Trophoblast cell (in vitro differentiated cells and primary cell): ENCODE results near the gene PLA2G2D.

ENCODE experiments used
- DNase-seq, 2 donors: peaks; one replicate each; pipeline ENCODE4 v3.0.0-alpha.2; 2016
- H2AFZ ChIP-seq: 2 replicates; pipeline ENCODE4 v1.6.1; 2013; ENCODE audit warnings: low read length, moderate library complexity, mild to moderate bottlenecking; ENCODE audit not compliant: insufficient read depth, poor library complexity
- H2AK5ac ChIP-seq: 2 replicates; pipeline ENCODE4 v1.6.1; 2013; ENCODE audit warnings: mild to moderate bottlenecking, low read length
- H2BK120ac ChIP-seq: 2 replicates; pipeline ENCODE4 v1.6.1; 2013; ENCODE audit warnings: low read length, mild to moderate bottlenecking, moderate library complexity; ENCODE audit not compliant: insufficient read depth, poor library complexity
- H2BK12ac ChIP-seq: 2 replicates; pipeline ENCODE4 v1.6.1; 2013; ENCODE audit warnings: mild to moderate bottlenecking, low read length, moderate library complexity
- H2BK5ac ChIP-seq: 2 replicates; pipeline ENCODE4 v1.6.1; 2013; ENCODE audit warnings: low read length, low read depth, moderate library complexity, mild to moderate bottlenecking; ENCODE audit not compliant: poor library complexity
- H3K14ac ChIP-seq: 2 replicates; pipeline ENCODE4 v1.6.1; 2013; ENCODE audit warnings: mild to moderate bottlenecking, low read length
- H3K18ac ChIP-seq: 2 replicates; pipeline ENCODE4 v1.6.1; 2013; ENCODE audit warnings: mild to moderate bottlenecking, low read length
- H3K23ac ChIP-seq: 2 replicates; pipeline ENCODE4 v1.6.1; 2013; ENCODE audit warnings: low read length
- H3K27ac ChIP-seq: 2 replicates; pipeline ENCODE4 v1.5.1; 2013; ENCODE audit warnings: low read depth, mild to moderate bottlenecking, inconsistent platforms, low read length, moderate library complexity
- H3K27me3 ChIP-seq: 2 replicates; pipeline ENCODE4 v1.6.1; 2013; ENCODE audit warnings: inconsistent platforms, mild to moderate bottlenecking, low read length, moderate library complexity; ENCODE audit not compliant: insufficient read depth
- H3K36me3 ChIP-seq, 2 experiments: 1 replicate in 1 of 2; 2 replicates in 1 of 2; pipeline ENCODE4 v1.6.1; 2013; ENCODE audit warnings: low read length in 2 of 2, mild to moderate bottlenecking in 2 of 2, moderate library complexity in 1 of 2; ENCODE audit not compliant: insufficient read depth in 2 of 2, control insufficient read depth in 1 of 2
- H3K4ac ChIP-seq: 2 replicates; pipeline ENCODE4 v1.6.1; 2013; ENCODE audit warnings: low read depth, mild to moderate bottlenecking, low read length, moderate library complexity
- H3K4me1 ChIP-seq, 2 experiments: 1 replicate in 1 of 2; 2 replicates in 1 of 2; pipeline ENCODE4 v1.6.1; 2013; ENCODE audit warnings: low read length in 2 of 2, mild to moderate bottlenecking in 2 of 2, moderate library complexity in 1 of 2; ENCODE audit not compliant: insufficient read depth in 2 of 2, control insufficient read depth in 1 of 2
- H3K4me2 ChIP-seq: 2 replicates; pipeline ENCODE4 v1.6.1; 2013; ENCODE audit warnings: inconsistent platforms, mild to moderate bottlenecking, low read length, moderate library complexity
- H3K4me3 ChIP-seq: 2 replicates; pipeline ENCODE4 v1.5.1; 2013; ENCODE audit warnings: mild to moderate bottlenecking, low read depth, low read length, inconsistent platforms
- H3K79me1 ChIP-seq: one replicate; pipeline ENCODE4 v1.6.1; 2013; ENCODE audit warnings: low read length
- H3K79me2 ChIP-seq: 2 replicates; pipeline ENCODE4 v1.6.1; 2013; ENCODE audit warnings: low read length, mild to moderate bottlenecking; ENCODE audit not compliant: control insufficient read depth, insufficient read depth, poor library complexity
- H3K9ac ChIP-seq: 2 replicates; pipeline ENCODE4 v1.6.1; 2013; ENCODE audit warnings: mild to moderate bottlenecking, low read length
- H3K9me3 ChIP-seq: 2 replicates; pipeline ENCODE4 v1.6.1; 2013; ENCODE audit warnings: low read depth, mild to moderate bottlenecking, control low read depth, inconsistent platforms, low read length; ENCODE audit not compliant: insufficient read depth
- H4K12ac ChIP-seq: 2 replicates; pipeline ENCODE4 v1.6.1; 2013; ENCODE audit warnings: low read depth, mild to moderate bottlenecking, low read length, moderate library complexity
- H4K8ac ChIP-seq: 2 replicates; pipeline ENCODE4 v1.6.1; 2013; ENCODE audit warnings: low read depth, mild to moderate bottlenecking, low read length, moderate library complexity
- H4K91ac ChIP-seq: one replicate; pipeline ENCODE4 v1.6.1; 2013; ENCODE audit warnings: low read depth, mild to moderate bottlenecking, low read length, moderate library complexity
- WGBS: extraction: QIAGEN DNeasy Blood & Tissue Kit; methylation state at CpG from one replicate; pipeline ENCODE4 v1.1.7; 2013; ENCODE audit warnings: missing lambda C conversion rate; ENCODE audit not compliant: insufficient read length, insufficient coverage; ENCODE audit errors: extremely low coverage; 5-methylcytosine and 5-hydroxymethylcytosine counted together

PLA2G2D gene

DNA sequence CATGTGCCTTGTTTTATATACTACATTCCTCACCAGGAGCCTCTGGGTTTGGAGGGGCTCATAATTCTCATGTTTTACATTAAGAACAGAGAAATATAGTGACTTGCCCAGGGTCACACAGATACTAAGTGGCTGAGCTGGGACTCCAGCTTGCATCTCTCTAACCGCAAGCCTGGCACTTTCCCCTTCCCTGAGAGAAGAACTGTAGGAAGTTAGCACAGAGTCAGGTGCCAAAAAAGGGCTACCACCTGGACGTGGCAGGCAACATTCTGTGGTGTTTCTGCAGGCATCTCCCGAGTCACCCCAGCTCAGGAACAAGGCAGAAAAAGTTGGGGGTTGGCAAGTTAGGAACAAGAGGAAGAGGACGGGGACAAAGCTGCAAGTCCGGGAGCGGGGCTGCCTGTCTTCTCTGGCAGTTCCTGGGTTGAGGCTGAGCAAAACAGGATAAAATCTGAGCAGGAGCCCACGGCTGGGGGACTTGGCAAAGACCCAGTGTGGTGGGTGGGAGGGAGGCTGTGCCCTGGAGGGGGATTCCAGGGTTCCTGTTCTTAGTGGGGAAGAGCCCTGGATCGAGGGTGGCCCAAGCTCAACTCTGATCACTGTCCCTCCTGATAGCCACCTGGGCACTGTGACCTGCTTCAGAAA is 39.6 kb downstream of the PLA2G2D start:
- DNase-seq: no peak
- H3K23ac ChIP-seq: no peak overlapping the region
- no CpG with 5 or more reads among the region's 8 CpGs for WGBS
- no peak overlapping the region for H2BK5ac ChIP-seq
- H3K4me3 ChIP-seq: no peak overlapping the region
- no peak overlapping the region for H3K18ac ChIP-seq
- H4K12ac ChIP-seq: no peak overlapping the region
- peaks cover 2% of the 10 kb centered on the region for H3K9me3 ChIP-seq
- no peak overlapping the region for H3K27ac ChIP-seq
- H3K79me1 ChIP-seq: no peaks in the 10 kb centered on the region
- H3K9ac ChIP-seq: no peak overlapping the region
- H3K4me2 ChIP-seq: no peak overlapping the region
- no peaks in the 10 kb centered on the region for H3K27me3 ChIP-seq
- H3K36me3 ChIP-seq: no peaks in the 10 kb centered on the region
- no peak overlapping the region for H2AK5ac ChIP-seq
- H2BK120ac ChIP-seq: no peak overlapping the region
- no peak overlapping the region for H2AFZ ChIP-seq
- H2BK12ac ChIP-seq: no peak overlapping the region
- no peak overlapping the region for H4K91ac ChIP-seq
- no peak overlapping the region for H3K14ac ChIP-seq
- H4K8ac ChIP-seq: no peak overlapping the region
- H3K4me1 ChIP-seq: peaks cover 0 to 7% of the 10 kb centered on the region in 2 experiments
- no peaks in the 10 kb centered on the region for H3K79me2 ChIP-seq
- H3K4ac ChIP-seq: no peak overlapping the region

DNA sequence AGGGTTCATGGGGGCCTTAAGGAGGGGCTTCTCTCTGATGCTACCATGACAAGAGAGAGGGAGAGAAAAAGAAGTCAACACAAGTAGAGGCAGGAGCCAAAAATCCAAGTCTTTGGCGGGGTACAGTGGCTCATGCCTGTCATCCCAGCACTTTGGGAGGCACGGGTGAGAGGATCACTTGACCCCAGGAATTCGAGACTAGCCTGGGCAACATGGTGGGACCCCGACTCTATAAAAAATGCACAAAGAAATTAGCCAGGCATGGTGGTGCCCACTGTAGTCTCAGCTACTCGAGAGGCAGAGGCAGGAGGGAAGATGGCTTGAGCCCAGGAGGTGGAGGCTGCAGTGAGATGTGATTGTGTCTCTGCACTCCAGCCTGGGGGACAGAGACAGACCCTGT is 40.6 kb downstream of the PLA2G2D start:
- no peak overlapping the region for H4K12ac ChIP-seq
- H3K4me1 ChIP-seq: peaks cover 0 to 7% of the 10 kb centered on the region in 2 experiments
- H2BK5ac ChIP-seq: no peak overlapping the region
- H3K4me3 ChIP-seq: no peak overlapping the region
- no peak for DNase-seq
- no CpG with 5 or more reads among the region's 5 CpGs for WGBS
- H3K9ac ChIP-seq: no peak overlapping the region
- no peak overlapping the region for H2AK5ac ChIP-seq
- H3K27ac ChIP-seq: no peak overlapping the region
- H2AFZ ChIP-seq: no peak overlapping the region
- no peaks in the 10 kb centered on the region for H3K79me2 ChIP-seq
- no peak overlapping the region for H4K91ac ChIP-seq
- H3K23ac ChIP-seq: no peak overlapping the region
- H3K14ac ChIP-seq: no peak overlapping the region
- no peak overlapping the region for H2BK12ac ChIP-seq
- no peaks in the 10 kb centered on the region for H3K9me3 ChIP-seq
- H3K4ac ChIP-seq: no peak overlapping the region
- H3K79me1 ChIP-seq: no peaks in the 10 kb centered on the region
- H4K8ac ChIP-seq: no peak overlapping the region
- no peak overlapping the region for H3K4me2 ChIP-seq
- H2BK120ac ChIP-seq: no peak overlapping the region
- H3K18ac ChIP-seq: no peak overlapping the region
- no peaks in the 10 kb centered on the region for H3K27me3 ChIP-seq
- H3K36me3 ChIP-seq: no peaks in the 10 kb centered on the region

DNA sequence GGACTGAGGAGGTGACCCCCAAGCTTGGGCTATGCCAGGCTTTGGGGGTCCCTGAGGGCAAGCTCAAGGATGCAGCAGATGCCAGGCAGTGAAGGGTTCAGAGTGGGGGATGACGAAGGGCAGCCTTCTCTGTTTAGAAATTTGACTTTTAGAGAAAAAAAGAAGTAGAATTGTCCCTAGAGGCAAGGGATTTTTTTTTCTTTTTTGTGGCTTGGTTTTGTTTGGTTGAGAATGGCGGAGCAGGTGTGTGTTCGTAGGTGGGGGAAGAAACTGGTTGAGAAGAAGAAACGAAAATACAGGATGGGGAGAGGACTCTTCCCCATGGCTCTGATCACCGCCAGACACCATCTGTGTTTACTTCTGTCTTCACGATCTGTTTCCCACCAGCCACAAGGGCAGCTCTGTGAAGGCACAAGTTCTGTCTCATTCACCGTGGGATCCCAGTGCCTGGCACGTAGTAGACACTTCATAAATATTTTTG is 41.1 kb downstream of the PLA2G2D start:
- H3K36me3 ChIP-seq: no peaks in the 10 kb centered on the region
- no peak overlapping the region for H4K91ac ChIP-seq
- H2AK5ac ChIP-seq: no peak overlapping the region
- no peak overlapping the region for H2BK5ac ChIP-seq
- DNase-seq: no peak
- no peak overlapping the region for H3K23ac ChIP-seq
- H2AFZ ChIP-seq: no peak overlapping the region
- H3K4me3 ChIP-seq: no peak overlapping the region
- H3K4me2 ChIP-seq: no peak overlapping the region
- no peaks in the 10 kb centered on the region for H3K79me1 ChIP-seq
- H3K9me3 ChIP-seq: no peaks in the 10 kb centered on the region
- H3K4me1 ChIP-seq: peaks cover 0 to 7% of the 10 kb centered on the region in 2 experiments
- no peak overlapping the region for H3K14ac ChIP-seq
- no peak overlapping the region for H3K4ac ChIP-seq
- H3K79me2 ChIP-seq: no peaks in the 10 kb centered on the region
- no peaks in the 10 kb centered on the region for H3K27me3 ChIP-seq
- no peak overlapping the region for H3K9ac ChIP-seq
- no peak overlapping the region for H4K8ac ChIP-seq
- WGBS: 100% methylated on average over 1 of the region's 8 CpGs
- H3K27ac ChIP-seq: no peak overlapping the region
- H2BK120ac ChIP-seq: no peak overlapping the region
- no peak overlapping the region for H2BK12ac ChIP-seq
- no peak overlapping the region for H4K12ac ChIP-seq
- H3K18ac ChIP-seq: no peak overlapping the region

DNA sequence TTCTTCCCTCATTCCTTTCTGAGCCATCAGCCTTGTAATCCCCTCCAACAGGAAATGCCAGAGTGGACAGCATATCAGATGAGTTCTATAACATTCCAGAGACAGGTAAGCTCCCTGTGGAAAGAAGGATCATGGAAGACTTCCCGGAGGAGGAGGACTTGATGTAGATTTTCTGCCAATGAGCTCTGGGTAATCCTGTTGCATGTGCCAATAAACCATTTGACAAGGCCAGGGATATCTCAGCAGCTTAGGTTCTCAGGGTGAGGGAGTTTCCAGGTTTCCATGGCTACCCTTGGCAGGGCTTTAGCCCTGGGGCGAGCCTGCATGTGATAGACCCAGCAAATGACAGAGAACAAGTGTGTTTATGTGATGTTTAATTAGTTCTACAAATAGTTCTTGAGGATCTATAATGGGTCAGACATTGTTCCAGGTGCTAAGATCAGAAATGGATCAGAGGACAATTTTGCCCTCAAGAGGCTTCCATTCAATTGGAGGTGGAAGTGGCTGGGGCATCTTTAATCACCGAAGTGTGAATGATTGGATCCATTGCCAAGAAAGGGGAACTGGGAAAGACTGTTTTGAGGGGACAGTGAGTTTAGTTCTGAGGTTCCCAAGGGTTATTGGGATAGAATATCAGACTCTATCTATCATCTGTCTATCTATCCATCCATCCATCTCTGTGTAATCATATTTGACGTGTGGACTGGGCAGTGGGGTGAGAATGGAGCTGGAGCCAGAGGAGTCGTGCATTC is 42.5 kb downstream of the PLA2G2D start:
- Histone ChIP-seq H3K4me1 (peaks cover 0 to 7% of the 10 kb centered on the region in 2 experiments), H3K36me3 (no peaks in the 10 kb centered on the region), H4K91ac (no peak overlapping the region), H3K27me3 (no peaks in the 10 kb centered on the region), H2BK120ac (no peak overlapping the region), H4K12ac (no peak overlapping the region), H3K27ac (no peak overlapping the region), H3K4me2 (no peak overlapping the region), H3K14ac (no peak overlapping the region), H4K8ac (no peak overlapping the region), H2BK5ac (no peak overlapping the region), H3K79me2 (no peaks in the 10 kb centered on the region), H3K9ac (no peak overlapping the region), H3K18ac (no peak overlapping the region), H3K4ac (no peak overlapping the region), H3K9me3 (no peaks in the 10 kb centered on the region), H2BK12ac (no peak overlapping the region), H3K79me1 (no peaks in the 10 kb centered on the region), H3K4me3 (no peak overlapping the region), H2AK5ac (no peak overlapping the region), H2AFZ (no peak overlapping the region), H3K23ac (no peak overlapping the region)
- WGBS: no CpG with 5 or more reads among the region's 5 CpGs
- peak; percentile 52 to 87 for DNase-seq
